Measurements from ENCODE around the gene PDZRN3.

DNA sequence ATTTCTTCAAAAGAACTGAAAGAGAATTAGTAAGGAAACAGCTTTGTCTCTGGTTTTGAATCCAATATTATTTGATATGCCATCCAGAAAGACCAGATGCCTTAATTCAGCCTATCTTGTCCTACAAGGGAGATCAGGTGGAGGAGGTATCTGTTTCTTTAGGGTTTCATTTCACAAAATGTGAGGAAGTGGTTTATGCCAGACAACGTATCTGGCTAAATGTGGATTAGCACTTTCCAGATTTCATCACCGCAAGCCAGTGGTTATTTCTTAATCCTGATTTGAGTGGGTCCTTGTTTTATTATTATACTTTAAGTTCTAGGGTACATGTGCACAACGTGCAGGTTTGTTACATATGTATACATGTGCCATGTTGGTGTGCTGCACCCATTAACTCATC lies 292.2 kb downstream of the PDZRN3 start:
- TF ChIP-seq, protein P1, sequence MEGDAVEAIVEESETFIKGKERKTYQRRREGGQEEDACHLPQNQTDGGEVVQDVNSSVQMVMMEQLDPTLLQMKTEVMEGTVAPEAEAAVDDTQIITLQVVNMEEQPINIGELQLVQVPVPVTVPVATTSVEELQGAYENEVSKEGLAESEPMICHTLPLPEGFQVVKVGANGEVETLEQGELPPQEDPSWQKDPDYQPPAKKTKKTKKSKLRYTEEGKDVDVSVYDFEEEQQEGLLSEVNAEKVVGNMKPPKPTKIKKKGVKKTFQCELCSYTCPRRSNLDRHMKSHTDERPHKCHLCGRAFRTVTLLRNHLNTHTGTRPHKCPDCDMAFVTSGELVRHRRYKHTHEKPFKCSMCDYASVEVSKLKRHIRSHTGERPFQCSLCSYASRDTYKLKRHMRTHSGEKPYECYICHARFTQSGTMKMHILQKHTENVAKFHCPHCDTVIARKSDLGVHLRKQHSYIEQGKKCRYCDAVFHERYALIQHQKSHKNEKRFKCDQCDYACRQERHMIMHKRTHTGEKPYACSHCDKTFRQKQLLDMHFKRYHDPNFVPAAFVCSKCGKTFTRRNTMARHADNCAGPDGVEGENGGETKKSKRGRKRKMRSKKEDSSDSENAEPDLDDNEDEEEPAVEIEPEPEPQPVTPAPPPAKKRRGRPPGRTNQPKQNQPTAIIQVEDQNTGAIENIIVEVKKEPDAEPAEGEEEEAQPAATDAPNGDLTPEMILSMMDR (conservative IDR thresholded peaks at IDR 0.05; ENCODE audit: low read depth, low read length), result no peak
- no peak for TF ChIP-seq EZH2 (IDR thresholded peaks at IDR 0.05; ENCODE audit: borderline replicate concordance, low read depth, low read length, poor library complexity, severe bottlenecking)

Measured in A673 (cell line).